ENCODE data around the gene COBL. TPM values are rescaled to one million over a fixed set of nuclear protein-coding genes. Genes with fewer than 3 reads are reported as not detected.

Gene COBL
- total RNA-seq, 1 experiment from 2014 or later, result 0.39 TPM

DNA sequence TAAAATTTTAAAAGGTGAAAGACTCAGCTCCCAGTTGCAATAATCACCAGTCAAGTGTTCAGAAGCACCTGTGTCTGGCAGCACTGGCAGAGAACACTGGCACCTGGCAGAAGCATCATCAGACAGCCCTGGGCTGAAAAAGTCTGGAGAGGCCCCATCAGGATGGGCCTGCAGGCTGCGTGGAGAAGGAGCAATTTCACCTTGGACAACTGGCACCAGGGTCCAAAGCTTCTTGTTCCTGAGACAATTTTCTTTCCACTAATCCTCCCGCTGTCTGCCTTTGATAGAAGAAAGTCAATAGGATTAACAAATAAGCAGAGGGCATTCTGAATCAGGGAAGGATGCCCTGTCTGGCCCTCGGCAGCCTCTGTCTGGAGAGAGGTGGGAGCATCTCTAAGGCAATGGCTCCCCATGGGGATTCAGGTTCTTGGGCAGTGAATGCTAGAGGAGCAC, 6.5 kb downstream of the COBL start:
- Histone ChIP-seq H3K9me3 (ENCODE audit: control insufficient read depth, insufficient read depth, low read depth, low read length) (no peaks in the 10 kb centered on the region), H3K4me3 (ENCODE audit: low read depth in 2 of 2, low read length in 2 of 2) (no peak overlapping the region), H3K4me1 (ENCODE audit: control insufficient read depth, insufficient read depth, low read length) (no peaks in the 10 kb centered on the region), H3K27ac (ENCODE audit: low read length) (no peak overlapping the region), H3K36me3 (ENCODE audit: control insufficient read depth, insufficient read depth, low read length) (no peaks in the 10 kb centered on the region), H3K27me3 (ENCODE audit: control insufficient read depth, insufficient read depth, low read length) (peaks cover 14% of the 10 kb centered on the region)
- in situ Hi-C loops (cut with HindIII; ENCODE audit: low pct_unique_long_range_greater_than_20kb, low sequenced_read_pairs), result no loop called here
- intact Hi-C loops (cut with micrococcal nuclease; ENCODE audit: unreplicated experiment), result no loop called here
- no peak for DNase-seq (ENCODE audit: low read depth, low spot score)
- POLR2A ChIA-PET, result no interaction called here
- TF ChIP-seq, protein P1, sequence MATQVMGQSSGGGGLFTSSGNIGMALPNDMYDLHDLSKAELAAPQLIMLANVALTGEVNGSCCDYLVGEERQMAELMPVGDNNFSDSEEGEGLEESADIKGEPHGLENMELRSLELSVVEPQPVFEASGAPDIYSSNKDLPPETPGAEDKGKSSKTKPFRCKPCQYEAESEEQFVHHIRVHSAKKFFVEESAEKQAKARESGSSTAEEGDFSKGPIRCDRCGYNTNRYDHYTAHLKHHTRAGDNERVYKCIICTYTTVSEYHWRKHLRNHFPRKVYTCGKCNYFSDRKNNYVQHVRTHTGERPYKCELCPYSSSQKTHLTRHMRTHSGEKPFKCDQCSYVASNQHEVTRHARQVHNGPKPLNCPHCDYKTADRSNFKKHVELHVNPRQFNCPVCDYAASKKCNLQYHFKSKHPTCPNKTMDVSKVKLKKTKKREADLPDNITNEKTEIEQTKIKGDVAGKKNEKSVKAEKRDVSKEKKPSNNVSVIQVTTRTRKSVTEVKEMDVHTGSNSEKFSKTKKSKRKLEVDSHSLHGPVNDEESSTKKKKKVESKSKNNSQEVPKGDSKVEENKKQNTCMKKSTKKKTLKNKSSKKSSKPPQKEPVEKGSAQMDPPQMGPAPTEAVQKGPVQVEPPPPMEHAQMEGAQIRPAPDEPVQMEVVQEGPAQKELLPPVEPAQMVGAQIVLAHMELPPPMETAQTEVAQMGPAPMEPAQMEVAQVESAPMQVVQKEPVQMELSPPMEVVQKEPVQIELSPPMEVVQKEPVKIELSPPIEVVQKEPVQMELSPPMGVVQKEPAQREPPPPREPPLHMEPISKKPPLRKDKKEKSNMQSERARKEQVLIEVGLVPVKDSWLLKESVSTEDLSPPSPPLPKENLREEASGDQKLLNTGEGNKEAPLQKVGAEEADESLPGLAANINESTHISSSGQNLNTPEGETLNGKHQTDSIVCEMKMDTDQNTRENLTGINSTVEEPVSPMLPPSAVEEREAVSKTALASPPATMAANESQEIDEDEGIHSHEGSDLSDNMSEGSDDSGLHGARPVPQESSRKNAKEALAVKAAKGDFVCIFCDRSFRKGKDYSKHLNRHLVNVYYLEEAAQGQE (IDR thresholded peaks at IDR 0.05; ENCODE audit: insufficient read depth in 1 of 2, low read depth in 2 of 2, low read length in 1 of 2), result no peak
- TF ChIP-seq POLR2AphosphoS5 (IDR thresholded peaks at IDR 0.05; ENCODE audit: low read depth, low read length) (no peak), SIN3A (IDR thresholded peaks at IDR 0.05; ENCODE audit: borderline replicate concordance, insufficient read depth, low read depth, low read length) (no peak), TCF7L2 (IDR thresholded peaks at IDR 0.05; ENCODE audit: low read depth, low read length) (no peak)
- BruUV-seq (replicated peaks), result no TSS peak
- CTCF ChIA-PET, result no interaction called here
- ATAC-seq, result no peak

DNA sequence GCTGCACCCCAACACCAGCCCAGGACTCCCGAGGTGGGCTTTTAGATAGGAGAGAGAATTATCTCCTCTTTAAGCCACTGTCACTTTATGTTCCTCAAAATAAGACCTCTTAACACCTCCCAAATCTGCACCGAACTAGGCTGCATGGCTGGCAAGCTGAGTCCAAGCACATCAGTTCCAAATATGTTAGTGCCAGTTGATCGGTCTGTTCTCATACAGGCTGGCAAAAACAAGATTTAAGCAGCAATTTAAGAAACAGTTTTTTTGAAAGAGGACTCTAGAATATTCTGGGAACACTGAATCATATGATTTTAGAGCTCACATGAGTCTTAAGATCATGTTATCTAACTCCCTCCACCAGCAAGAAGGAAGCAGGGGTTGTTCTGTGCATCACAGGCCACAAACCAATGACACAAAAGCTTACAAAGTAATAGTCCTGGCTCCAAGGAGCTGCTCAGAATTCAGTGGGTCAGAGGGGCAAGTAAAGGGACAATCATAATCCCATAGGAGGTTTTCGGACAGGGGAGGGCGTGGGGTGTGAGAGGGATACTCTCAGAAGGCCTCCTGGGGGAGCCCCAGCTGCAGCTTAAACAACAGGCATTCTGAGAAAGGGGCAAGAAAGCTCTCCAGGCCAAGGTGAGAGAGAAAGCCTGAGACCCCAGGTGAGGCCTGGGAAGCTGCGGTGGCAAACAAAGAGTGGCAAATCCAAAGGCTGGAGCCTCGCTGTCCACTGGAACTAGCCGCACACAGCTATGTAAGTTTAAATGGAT, 7.1 kb downstream of the COBL start:
- Histone ChIP-seq H3K27me3 (ENCODE audit: control insufficient read depth, insufficient read depth, low read length) (peaks cover 8% of the 10 kb centered on the region), H3K4me1 (ENCODE audit: control insufficient read depth, insufficient read depth, low read length) (no peaks in the 10 kb centered on the region), H3K4me3 (ENCODE audit: low read depth in 2 of 2, low read length in 2 of 2) (no peak overlapping the region), H3K9me3 (ENCODE audit: control insufficient read depth, insufficient read depth, low read depth, low read length) (no peaks in the 10 kb centered on the region), H3K36me3 (ENCODE audit: control insufficient read depth, insufficient read depth, low read length) (no peaks in the 10 kb centered on the region), H3K27ac (ENCODE audit: low read length) (no peak overlapping the region)
- POLR2A ChIA-PET, result no interaction called here
- in situ Hi-C loops (cut with HindIII; ENCODE audit: low pct_unique_long_range_greater_than_20kb, low sequenced_read_pairs) (no loop called here), intact Hi-C loops (cut with micrococcal nuclease; ENCODE audit: unreplicated experiment) (no loop called here)
- DNase-seq (ENCODE audit: low read depth, low spot score) (no peak), ATAC-seq (no peak)
- CTCF ChIA-PET, result no interaction called here
- TF ChIP-seq, protein P1 (IDR thresholded peaks at IDR 0.05; ENCODE audit: insufficient read depth in 1 of 2, low read depth in 2 of 2, low read length in 1 of 2), result no peak
- TF ChIP-seq TCF7L2 (IDR thresholded peaks at IDR 0.05; ENCODE audit: low read depth, low read length) (no peak), POLR2AphosphoS5 (IDR thresholded peaks at IDR 0.05; ENCODE audit: low read depth, low read length) (no peak), SIN3A (IDR thresholded peaks at IDR 0.05; ENCODE audit: borderline replicate concordance, insufficient read depth, low read depth, low read length) (no peak)
- TF ChIP-seq, protein P2, sequence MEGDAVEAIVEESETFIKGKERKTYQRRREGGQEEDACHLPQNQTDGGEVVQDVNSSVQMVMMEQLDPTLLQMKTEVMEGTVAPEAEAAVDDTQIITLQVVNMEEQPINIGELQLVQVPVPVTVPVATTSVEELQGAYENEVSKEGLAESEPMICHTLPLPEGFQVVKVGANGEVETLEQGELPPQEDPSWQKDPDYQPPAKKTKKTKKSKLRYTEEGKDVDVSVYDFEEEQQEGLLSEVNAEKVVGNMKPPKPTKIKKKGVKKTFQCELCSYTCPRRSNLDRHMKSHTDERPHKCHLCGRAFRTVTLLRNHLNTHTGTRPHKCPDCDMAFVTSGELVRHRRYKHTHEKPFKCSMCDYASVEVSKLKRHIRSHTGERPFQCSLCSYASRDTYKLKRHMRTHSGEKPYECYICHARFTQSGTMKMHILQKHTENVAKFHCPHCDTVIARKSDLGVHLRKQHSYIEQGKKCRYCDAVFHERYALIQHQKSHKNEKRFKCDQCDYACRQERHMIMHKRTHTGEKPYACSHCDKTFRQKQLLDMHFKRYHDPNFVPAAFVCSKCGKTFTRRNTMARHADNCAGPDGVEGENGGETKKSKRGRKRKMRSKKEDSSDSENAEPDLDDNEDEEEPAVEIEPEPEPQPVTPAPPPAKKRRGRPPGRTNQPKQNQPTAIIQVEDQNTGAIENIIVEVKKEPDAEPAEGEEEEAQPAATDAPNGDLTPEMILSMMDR (IDR thresholded peaks at IDR 0.05), result no peak
- BruUV-seq (replicated peaks), result no TSS peak
